H9 (cell line): Measurements from ENCODE around the gene EGFR. TPM values are rescaled to one million over a fixed set of nuclear protein-coding genes. Genes with fewer than 3 reads are reported as not detected.

ENCODE experiments used
- DNase-seq: peaks from one replicate; pipeline ENCODE4 v3.0.0-alpha.2; 2017
- H2AFZ ChIP-seq: one replicate; pipeline ENCODE4 v1.6.1; 2013; ENCODE audit warnings: mild to moderate bottlenecking, low read length, control low read depth, moderate library complexity
- H2AK5ac ChIP-seq: 2 replicates; pipeline ENCODE4 v1.6.1; 2013; ENCODE audit warnings: low read length, control low read depth, mixed read lengths; ENCODE audit not compliant: insufficient read length
- H2BK120ac ChIP-seq: one replicate; pipeline ENCODE4 v1.6.1; 2013; ENCODE audit warnings: low read depth, mild to moderate bottlenecking, low read length, control low read depth, inconsistent platforms; ENCODE audit not compliant: poor library complexity, severe bottlenecking
- H2BK12ac ChIP-seq: 2 replicates; pipeline ENCODE4 v1.6.1; 2013; ENCODE audit warnings: low read length, control low read depth, mixed read lengths, low read depth; ENCODE audit not compliant: insufficient read length
- H2BK15ac ChIP-seq: 2 replicates; pipeline ENCODE4 v1.6.1; 2013; ENCODE audit warnings: low read depth, low read length, control low read depth
- H2BK20ac ChIP-seq: one replicate; pipeline ENCODE4 v1.6.1; 2013; ENCODE audit warnings: low read depth, mild to moderate bottlenecking, low read length, control low read depth, inconsistent platforms; ENCODE audit not compliant: poor library complexity, severe bottlenecking
- H2BK5ac ChIP-seq: 2 replicates; pipeline ENCODE4 v1.6.1; 2013; ENCODE audit warnings: low read length, control low read depth, mixed read lengths; ENCODE audit not compliant: insufficient read length
- H3K14ac ChIP-seq: 2 replicates; pipeline ENCODE4 v1.6.1; 2013; ENCODE audit warnings: low read length, control low read depth; ENCODE audit not compliant: insufficient read depth
- H3K18ac ChIP-seq: 2 replicates; pipeline ENCODE4 v1.6.1; 2013; ENCODE audit warnings: low read depth, mild to moderate bottlenecking, mixed read lengths, low read length, control low read depth; ENCODE audit not compliant: insufficient read length
- H3K23ac ChIP-seq: 2 replicates; pipeline ENCODE4 v1.6.1; 2013; ENCODE audit warnings: low read length, control low read depth, mixed read lengths, low read depth; ENCODE audit not compliant: insufficient read length
- H3K23me2 ChIP-seq: 2 replicates; pipeline ENCODE4 v1.6.1; 2013; ENCODE audit warnings: low read depth, mild to moderate bottlenecking, mixed read lengths, low read length, control low read depth; ENCODE audit not compliant: insufficient read length, poor library complexity, severe bottlenecking
- H3K27ac ChIP-seq: 2 replicates; pipeline ENCODE4 v1.5.1; 2013; ENCODE audit warnings: low read length, control low read depth, mixed read lengths, low read depth; ENCODE audit not compliant: insufficient read length
- H3K27me3 ChIP-seq: 2 replicates; pipeline ENCODE4 v1.6.1; 2013; ENCODE audit warnings: low read length, control low read depth, inconsistent platforms; ENCODE audit not compliant: insufficient read depth
- H3K4ac ChIP-seq: 2 replicates; pipeline ENCODE4 v1.6.1; 2013; ENCODE audit warnings: low read depth, mild to moderate bottlenecking, control low read depth, inconsistent platforms, low read length, moderate library complexity
- H3K4me1 ChIP-seq: 2 replicates; pipeline ENCODE4 v1.6.1; 2013; ENCODE audit warnings: low read length, control low read depth, inconsistent platforms; ENCODE audit not compliant: insufficient read depth
- H3K4me2 ChIP-seq: 2 replicates; pipeline ENCODE4 v1.6.1; 2013; ENCODE audit warnings: low read length, control low read depth, mixed read lengths; ENCODE audit not compliant: insufficient read length, insufficient read depth
- H3K56ac ChIP-seq: 2 replicates; pipeline ENCODE4 v1.6.1; 2013; ENCODE audit warnings: low read depth, mild to moderate bottlenecking, mixed read lengths, low read length, control low read depth; ENCODE audit not compliant: insufficient read length
- H3K79me1 ChIP-seq: 2 replicates; pipeline ENCODE4 v1.6.1; 2013; ENCODE audit warnings: low read depth, mild to moderate bottlenecking, moderate library complexity, low read length, control low read depth, inconsistent platforms; ENCODE audit not compliant: insufficient read depth, poor library complexity, severe bottlenecking
- H3K79me2 ChIP-seq: 2 replicates; pipeline ENCODE4 v1.6.1; 2013; ENCODE audit warnings: low read length, control low read depth, inconsistent platforms; ENCODE audit not compliant: insufficient read depth
- H3K9ac ChIP-seq: 2 replicates; pipeline ENCODE4 v1.6.1; 2013; ENCODE audit warnings: low read length, control low read depth, mixed read lengths; ENCODE audit not compliant: insufficient read length; ENCODE audit errors: extremely low read depth
- H3K9me3 ChIP-seq: one replicate; pipeline ENCODE4 v1.6.1; 2013; ENCODE audit warnings: low read depth, low read length, inconsistent platforms; ENCODE audit not compliant: control insufficient read depth
- H3T11ph ChIP-seq: one replicate; pipeline ENCODE4 v1.6.1; 2013; ENCODE audit warnings: mild to moderate bottlenecking, low read length, control low read depth, inconsistent platforms
- H4K20me1 ChIP-seq: one replicate; pipeline ENCODE4 v1.6.1; 2013; ENCODE audit not compliant: control insufficient read depth, insufficient read length, insufficient read depth
- H4K5ac ChIP-seq: 2 replicates; pipeline ENCODE4 v1.6.1; 2013; ENCODE audit warnings: low read depth, mild to moderate bottlenecking, mixed read lengths, low read length, control low read depth; ENCODE audit not compliant: insufficient read length
- H4K8ac ChIP-seq: replicated peaks from 2 replicates; pipeline ENCODE4 v1.6.1; 2013; ENCODE audit warnings: low read length, control low read depth, mixed read lengths, low read depth; ENCODE audit not compliant: insufficient read length
- H4K91ac ChIP-seq: 2 replicates; pipeline ENCODE4 v1.6.1; 2013; ENCODE audit warnings: low read depth, mild to moderate bottlenecking, moderate library complexity, mixed read lengths, low read length, control low read depth; ENCODE audit not compliant: insufficient read length
- H3K27ac Mint-ChIP-seq, 3 experiments: 2 replicates in 2 of 3; 3 replicates in 1 of 3; pipeline ENCODE4 v1.8.0; 2020 to 2021; ENCODE audit warnings: mixed read lengths in 3 of 3, mild to moderate bottlenecking in 1 of 3, moderate library complexity in 1 of 3
- H3K27me3 Mint-ChIP-seq: 2 replicates; pipeline ENCODE4 v1.8.0; 2021; ENCODE audit warnings: low read depth, mild to moderate bottlenecking, moderate library complexity, mixed read lengths
- H3K36me3 Mint-ChIP-seq, 3 experiments: 2 replicates in 2 of 3; 3 replicates in 1 of 3; pipeline ENCODE4 v1.8.0; 2020 to 2021; ENCODE audit warnings: low read depth in 3 of 3, mixed read lengths in 3 of 3; ENCODE audit not compliant: insufficient read depth in 1 of 3
- H3K4me1 Mint-ChIP-seq, 2 experiments: 2 replicates each; pipeline ENCODE4 v1.8.0; 2020; ENCODE audit warnings: mixed read lengths in 2 of 2
- H3K4me3 Mint-ChIP-seq, 2 experiments: 2 replicates in 1 of 2; 3 replicates in 1 of 2; pipeline ENCODE4 v1.8.0; 2020 to 2021; ENCODE audit warnings: mild to moderate bottlenecking in 2 of 2, mixed read lengths in 2 of 2, moderate library complexity in 1 of 2
- H3K9me3 Mint-ChIP-seq, 2 experiments: 2 replicates in 1 of 2; 3 replicates in 1 of 2; pipeline ENCODE4 v1.8.0; 2020; ENCODE audit warnings: mild to moderate bottlenecking in 2 of 2, mixed read lengths in 2 of 2, moderate library complexity in 1 of 2
- CTCF ChIP-seq: fragments of 200-600 bp; sonication (generic); conservative IDR thresholded peaks from 3 replicates; pipeline ENCODE4 v1.8.0; 2021; ENCODE audit warnings: antibody characterized with exemption, mild to moderate bottlenecking
- WGBS: extraction: QIAGEN DNeasy Blood & Tissue Kit; methylation state at CpG from one replicate; pipeline ENCODE4 v1.1.7; 2013; ENCODE audit warnings: missing lambda C conversion rate, low lambda C conversion rate, mixed read lengths; ENCODE audit not compliant: insufficient read length; ENCODE audit errors: extremely low coverage; 5-methylcytosine and 5-hydroxymethylcytosine counted together
- total RNA-seq: library from RNA; stranded (reverse); gene quantifications from 2 replicates; pipeline ENCODE4 v1.2.1, GENCODE V29; 2021

The EGFR gene
- total RNA-seq, 1 experiment from 2014 or later, result 3.3 TPM

- Histone ChIP-seq H2BK12ac (no peak overlapping the region), H3T11ph (no peak overlapping the region), H3K23me2 (no peaks in the 10 kb centered on the region), H3K27ac (no peak overlapping the region), H3K14ac (no peak overlapping the region), H3K9me3 (no peaks in the 10 kb centered on the region), H4K91ac (no peak overlapping the region), H3K23ac (no peak overlapping the region), H3K4me1 (no peaks in the 10 kb centered on the region; the same call in 1 of the 2 replicates), H3K79me2 (no peaks in the 10 kb centered on the region), H3K79me1 (no peaks in the 10 kb centered on the region), H3K18ac (no peak overlapping the region), H3K27me3 (no peaks in the 10 kb centered on the region), H2BK5ac (no peak overlapping the region), H2BK15ac (no peak overlapping the region), H3K9ac (no peak overlapping the region), H2AK5ac (no peak overlapping the region), H2BK120ac (no peak overlapping the region), H4K20me1 (peaks cover 2% of the 10 kb centered on the region), H2AFZ (no peak overlapping the region), H2BK20ac (no peak overlapping the region), H4K8ac (no peak overlapping the region), H3K56ac (no peak overlapping the region), H3K4me2 (no peak overlapping the region), H4K5ac (no peak overlapping the region), H3K4ac (no peak overlapping the region)
- no peak for TF ChIP-seq CTCF
- Mint-ChIP-seq H3K4me3 (no peak overlapping the region), H3K9me3 (peaks cover 0 to 2% of the 10 kb centered on the region in 2 experiments; a peak in 1 of 5 replicates), H3K27me3 (no peaks in the 10 kb centered on the region), H3K27ac (peak overlapping the region in 2 of 3 experiments; percentile 19 to 62; a peak in 2 of 7 replicates), H3K36me3 (no peaks in the 10 kb centered on the region), H3K4me1 (peaks cover 23 to 25% of the 10 kb centered on the region in 2 experiments)
- DNase-seq, result no peak
- no CpG with 5 or more reads among the region's 16 CpGs for WGBS
Measured at GRCh38 chr7:55133630-55134358, 115.0 kb downstream of the EGFR start.
